Lung (tissue), 12 donors: ENCODE data around the gene SELE. TPM values are rescaled to one million over a fixed set of nuclear protein-coding genes. Genes with fewer than 3 reads are reported as not detected.
A peak's percentile ranks its signal among the peaks of the same experiment; 100 is the strongest.

Source experiments
- ATAC-seq: fragments of 200-7000 bp; cut with Tn5 transposase; one replicate; pipeline ENCODE4 v1.9.1; 2020; ENCODE audit warnings: moderate number of reproducible peaks; ENCODE audit not compliant: insufficient read depth, low FRiP score
- DNase-seq, 3 donors: peaks; one replicate each; pipeline ENCODE4 v3.0.0-alpha.2; 2013 to 2017
- H3K27ac ChIP-seq, 2 donors: one replicate each; pipeline ENCODE4 v1.5.1; 2013; ENCODE audit warnings: mild to moderate bottlenecking in 2 of 2, moderate library complexity in 2 of 2, control low read depth in 1 of 2, inconsistent platforms in 1 of 2, low read depth in 1 of 2, low read length in 1 of 2
- H3K27me3 ChIP-seq, 3 donors: one replicate each; pipeline ENCODE4 v1.5.1; 2013; ENCODE audit warnings: low read length in 2 of 3; ENCODE audit not compliant: control insufficient read depth in 3 of 3, insufficient read depth in 3 of 3
- H3K36me3 ChIP-seq, 4 donors: one replicate each; pipeline ENCODE4 v1.5.1; 2013; ENCODE audit warnings: low read length in 4 of 4, mild to moderate bottlenecking in 1 of 4, moderate library complexity in 1 of 4; ENCODE audit not compliant: control insufficient read depth in 4 of 4, insufficient read depth in 4 of 4
- H3K4me1 ChIP-seq, 5 donors: one replicate each; pipeline ENCODE4 v1.5.1; 2013; ENCODE audit warnings: low read length in 5 of 5, mild to moderate bottlenecking in 2 of 5, moderate library complexity in 1 of 5; ENCODE audit not compliant: control insufficient read depth in 5 of 5, insufficient read depth in 5 of 5
- H3K4me3 ChIP-seq: one replicate; pipeline ENCODE4 v1.5.1; 2013; ENCODE audit warnings: mild to moderate bottlenecking, control low read depth, moderate library complexity
- H3K9ac ChIP-seq, 2 donors: one replicate each; pipeline ENCODE4 v1.5.1; 2013; ENCODE audit warnings: low read length in 2 of 2, control low read depth in 1 of 2; ENCODE audit not compliant: insufficient read depth in 1 of 2
- H3K9me3 ChIP-seq, 4 donors: one replicate each; pipeline ENCODE4 v1.5.1; 2013; ENCODE audit warnings: low read length in 3 of 4, mild to moderate bottlenecking in 1 of 4, moderate library complexity in 1 of 4; ENCODE audit not compliant: control insufficient read depth in 4 of 4, insufficient read depth in 3 of 4
- WGBS, 2 donors: extraction: QIAGEN DNeasy Blood & Tissue Kit; methylation state at CpG; one replicate each; pipeline ENCODE4 v1.1.7; 2013; 5-methylcytosine and 5-hydroxymethylcytosine counted together
- polyA plus RNA-seq, 2 donors: library from polyadenylated mRNA; stranded (reverse); fragments of 200-250 nt; gene quantifications; one replicate each; pipeline ENCODE4 v1.2.1, GENCODE V29; 2013
- total RNA-seq, 2 donors: library from RNA; depleted of rRNA in 1 of 2; stranded (reverse); fragments of >200 nt in 1 of 2; gene quantifications; one replicate each; pipeline ENCODE4 v1.2.1, GENCODE V29; 2014 to 2021
- TF ChIP-seq, protein P1 (sequence below): IDR thresholded peaks from 2 replicates; pipeline ENCODE4 v1.5.1; 2012; ENCODE audit warnings: mild to moderate bottlenecking; ENCODE audit errors: control extremely low read depth, extremely low read depth
- donor health status: control.
- donor health status: control.
- donor health status: Bipolar disorder and iron deficiency.
- donor health status: healthy.
- donor health status: DM: yes; HTN: yes; CAD: no.

Gene SELE
- total and polyA plus RNA-seq, 4 donors = 2.1 to 40.2 (median 3.9) TPM

DNA sequence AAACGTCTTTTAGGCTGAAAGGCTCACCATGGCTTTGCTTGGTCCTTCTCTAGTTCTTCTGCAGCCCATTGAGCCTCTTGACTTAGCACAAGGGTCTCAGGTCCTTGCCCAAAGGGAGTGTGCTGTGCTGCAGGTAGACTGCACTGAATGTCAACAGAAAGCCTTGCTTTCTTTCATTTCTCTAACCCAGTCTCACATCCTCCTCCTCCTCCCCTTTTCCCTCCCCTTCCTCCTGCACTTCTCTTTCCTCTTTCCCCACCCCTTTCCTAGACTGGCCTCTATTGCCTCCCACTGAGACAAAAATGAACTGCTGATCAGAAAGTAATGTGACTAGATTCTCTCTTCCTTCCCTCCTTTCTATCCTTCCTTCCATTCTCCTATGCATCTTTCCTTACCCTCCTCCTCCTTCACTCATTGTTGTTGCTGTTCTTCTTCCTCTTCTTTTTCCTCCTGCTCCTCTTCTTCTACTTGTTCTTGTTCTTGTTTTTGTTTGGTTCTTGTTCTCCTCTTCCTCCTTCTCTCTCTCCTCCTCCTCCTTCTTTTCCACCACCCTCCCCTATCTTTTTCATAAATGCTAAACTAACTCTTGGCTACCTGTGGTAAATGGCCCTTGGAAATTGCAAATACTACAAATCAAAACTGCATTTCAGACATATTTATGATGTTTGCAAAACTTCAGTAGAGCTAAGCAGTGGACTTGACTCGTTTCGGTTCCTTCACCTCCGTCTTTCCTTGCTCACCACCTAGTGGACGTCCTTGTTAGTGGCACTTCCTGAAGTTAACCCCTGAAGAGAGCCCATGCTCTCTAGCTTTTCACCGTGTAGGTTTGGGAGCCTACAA, 22.2 kb downstream of the SELE start, which contains the start of gene SELL:
Gene SELL, minus strand, starts transcription at position 152 of the 840 bp plus-strand sequence. Its CDS starts 122 bp downstream, at position 30.
- Histone ChIP-seq H3K36me3 (no peaks in the 10 kb centered on the region), H3K9ac (no peak within 1 kb of the TSS), H3K27me3 (peaks cover 0 to 3% (median 0%) of the 10 kb centered on the region in 3 donors), H3K4me3 (no peak within 1 kb of the TSS), H3K9me3 (peaks cover 0 to 3% (median 1%) of the 10 kb centered on the region in 4 donors), H3K4me1 (peaks cover 0 to 2% (median 0%) of the 10 kb centered on the region in 5 donors), H3K27ac (no peak within 1 kb of the TSS)
- DNase-seq (peak; percentile 59 to 76 (median 65)), ATAC-seq (peak; percentile 92)
- WGBS, 2 donors = 3 to 6% methylated on average over 6 of the region's 6 CpGs
- TF ChIP-seq, protein P1, sequence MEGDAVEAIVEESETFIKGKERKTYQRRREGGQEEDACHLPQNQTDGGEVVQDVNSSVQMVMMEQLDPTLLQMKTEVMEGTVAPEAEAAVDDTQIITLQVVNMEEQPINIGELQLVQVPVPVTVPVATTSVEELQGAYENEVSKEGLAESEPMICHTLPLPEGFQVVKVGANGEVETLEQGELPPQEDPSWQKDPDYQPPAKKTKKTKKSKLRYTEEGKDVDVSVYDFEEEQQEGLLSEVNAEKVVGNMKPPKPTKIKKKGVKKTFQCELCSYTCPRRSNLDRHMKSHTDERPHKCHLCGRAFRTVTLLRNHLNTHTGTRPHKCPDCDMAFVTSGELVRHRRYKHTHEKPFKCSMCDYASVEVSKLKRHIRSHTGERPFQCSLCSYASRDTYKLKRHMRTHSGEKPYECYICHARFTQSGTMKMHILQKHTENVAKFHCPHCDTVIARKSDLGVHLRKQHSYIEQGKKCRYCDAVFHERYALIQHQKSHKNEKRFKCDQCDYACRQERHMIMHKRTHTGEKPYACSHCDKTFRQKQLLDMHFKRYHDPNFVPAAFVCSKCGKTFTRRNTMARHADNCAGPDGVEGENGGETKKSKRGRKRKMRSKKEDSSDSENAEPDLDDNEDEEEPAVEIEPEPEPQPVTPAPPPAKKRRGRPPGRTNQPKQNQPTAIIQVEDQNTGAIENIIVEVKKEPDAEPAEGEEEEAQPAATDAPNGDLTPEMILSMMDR = peak; percentile 75

DNA sequence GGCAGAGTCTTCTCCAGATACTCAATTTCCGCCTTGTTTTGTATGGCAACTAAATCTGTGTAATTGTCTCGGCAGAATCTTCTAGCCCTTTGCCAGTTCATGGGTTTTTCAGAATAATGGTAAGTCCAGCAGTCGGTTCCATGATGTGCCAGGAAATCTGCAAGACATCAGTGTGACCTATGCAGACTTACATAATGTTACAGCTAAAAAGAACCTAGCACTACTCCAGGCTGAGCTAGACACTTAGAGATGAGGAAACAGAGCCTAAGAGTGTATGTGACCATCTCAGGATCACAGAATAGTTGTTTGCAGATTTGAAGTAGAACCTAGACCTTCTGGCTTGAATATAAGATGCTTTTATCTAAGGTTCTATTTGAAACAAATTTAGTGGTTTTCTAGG, 25.2 kb downstream of the SELE start:
- Histone ChIP-seq H3K9me3 (peaks cover 0 to 3% (median 0%) of the 10 kb centered on the region in 4 donors), H3K36me3 (no peaks in the 10 kb centered on the region), H3K9ac (no peak overlapping the region), H3K27ac (no peak overlapping the region), H3K4me3 (no peak overlapping the region), H3K27me3 (peaks cover 0 to 3% (median 0%) of the 10 kb centered on the region in 3 donors), H3K4me1 (peaks cover 0 to 2% (median 0%) of the 10 kb centered on the region in 5 donors)
- no peak for ATAC-seq
- 61 to 78% methylated on average over 3 of the region's 3 CpGs for WGBS, 2 donors
- TF ChIP-seq, protein P1 = no peak
- no peak for DNase-seq

DNA sequence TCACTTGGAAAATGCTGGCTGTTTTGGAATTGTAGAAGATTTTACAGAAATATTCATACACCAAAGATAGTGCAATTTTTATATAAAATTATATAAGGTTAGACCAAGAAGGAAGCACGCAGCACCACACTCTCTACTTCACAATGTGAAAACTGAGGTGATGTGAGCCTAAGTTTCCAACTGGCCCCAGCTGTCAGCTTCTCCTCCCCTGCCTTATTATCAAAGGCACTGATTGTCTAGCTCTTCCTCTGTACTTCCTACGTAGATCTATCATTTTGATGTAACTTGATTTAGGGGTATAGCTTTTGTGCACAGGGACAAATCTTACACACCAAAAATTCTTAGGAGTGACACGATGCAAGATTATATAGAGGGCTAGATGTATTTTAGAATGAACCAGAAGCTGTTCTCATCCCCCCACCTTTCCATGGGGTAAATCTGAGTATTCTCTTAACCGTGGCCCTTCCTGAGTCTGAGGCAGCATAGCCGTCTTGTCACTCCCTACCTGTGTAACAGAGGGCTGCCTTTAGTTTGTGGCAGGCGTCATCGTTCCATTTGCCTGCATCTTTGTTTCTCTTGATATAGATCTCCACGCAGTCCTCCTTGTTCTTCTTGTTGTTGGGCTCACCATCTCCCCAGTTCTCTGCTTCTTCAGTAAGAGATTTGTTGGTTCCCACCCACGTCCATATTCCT, 25.8 kb downstream of the SELE start:
- Histone ChIP-seq H3K27ac (no peak overlapping the region), H3K36me3 (no peaks in the 10 kb centered on the region), H3K27me3 (peaks cover 0 to 3% (median 0%) of the 10 kb centered on the region in 3 donors), H3K4me1 (peaks cover 0 to 2% (median 0%) of the 10 kb centered on the region in 5 donors), H3K9me3 (peaks cover 0 to 2% (median 0%) of the 10 kb centered on the region in 4 donors), H3K9ac (no peak overlapping the region), H3K4me3 (no peak overlapping the region)
- WGBS, 2 donors = 48 to 72% methylated on average over 9 of the region's 9 CpGs
- DNase-seq (no peak), ATAC-seq (no peak)
- TF ChIP-seq, protein P1 = no peak
